ENCODE measurements around the gene IGSF1. TPM values are rescaled to one million over a fixed set of nuclear protein-coding genes. Genes with fewer than 3 reads are reported as not detected.

IGSF1 gene
- total and polyA plus RNA-seq, 9 of the 15 experiments (the other 6 are each of a cell fraction or from before 2014, with no cell fraction given), result 0.33 to 1.5 (median 1.0) TPM

DNA sequence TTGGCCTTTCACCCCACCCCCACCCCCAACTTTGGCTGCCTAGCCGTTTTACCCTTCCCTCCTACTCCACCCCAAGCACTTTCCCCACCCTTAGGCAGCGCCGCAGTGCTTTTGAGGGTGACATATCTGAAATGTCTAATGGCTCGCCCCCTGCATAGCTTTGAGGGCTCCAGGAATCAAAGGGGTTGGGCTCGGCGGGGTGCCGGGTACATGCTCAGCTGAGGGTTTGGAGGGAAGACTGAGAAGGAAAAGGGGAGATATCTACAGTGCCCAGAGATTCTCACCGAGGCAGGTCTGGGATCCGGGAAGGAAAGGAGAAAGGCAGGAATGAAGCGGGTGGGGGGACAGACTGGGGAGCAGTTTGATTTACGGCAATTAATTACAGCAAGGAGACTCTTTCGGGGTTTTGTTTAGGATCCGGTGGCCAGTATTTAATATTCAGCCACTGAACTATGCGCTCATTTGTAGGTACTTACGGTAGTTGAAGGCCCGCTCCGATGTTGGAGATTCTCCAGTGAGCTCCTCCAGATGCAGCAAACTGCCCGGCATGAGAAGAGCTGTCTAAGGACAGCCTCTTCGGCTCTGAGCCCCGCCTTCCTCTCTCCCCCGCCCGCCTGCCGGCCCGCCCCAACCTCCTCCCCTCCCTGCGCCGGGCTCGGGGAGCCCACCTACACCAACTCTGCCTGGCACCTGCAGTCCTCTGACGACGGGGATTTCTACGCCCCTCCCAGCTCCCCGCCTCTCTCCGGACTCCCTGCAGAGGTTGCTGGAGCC, at the start of gene IGSF1 (continued):
- TF ChIP-seq ZNF24 (IDR thresholded peaks at IDR 0.05) (no peak), ZNF3 (CRISPR knock-in tag; IDR thresholded peaks at IDR 0.05) (no peak), NR0B1 (IDR thresholded peaks at IDR 0.05; ENCODE audit: partially characterized antibody) (no peak), KDM5B (IDR thresholded peaks at IDR 0.05; ENCODE audit: insufficient replicate concordance, low read depth, low read length) (no peak), HMG20A (CRISPR knock-in tag; conservative IDR thresholded peaks at IDR 0.05) (no peak), SOX6 (IDR thresholded peaks at IDR 0.05) (no peak), ZNF384 (IDR thresholded peaks at IDR 0.05; ENCODE audit: low read depth, low read length) (no peak), PREB (CRISPR knock-in tag; IDR thresholded peaks at IDR 0.05) (no peak), CHD7 (IDR thresholded peaks at IDR 0.05; ENCODE audit: low read depth, low read length) (peak; percentile 91), SRF (CRISPR knock-in tag; IDR thresholded peaks at IDR 0.05) (no peak), NFIC (IDR thresholded peaks at IDR 0.05) (0 out of 2 replicates have a peak, but pooled peaks have one; percentile 9), RBM39 (optimal IDR thresholded peaks at IDR 0.05; ENCODE audit: low read depth, low read length) (no peak), TAL1 (IDR thresholded peaks at IDR 0.05) (no peak)
- TF ChIP-seq, protein P1, sequence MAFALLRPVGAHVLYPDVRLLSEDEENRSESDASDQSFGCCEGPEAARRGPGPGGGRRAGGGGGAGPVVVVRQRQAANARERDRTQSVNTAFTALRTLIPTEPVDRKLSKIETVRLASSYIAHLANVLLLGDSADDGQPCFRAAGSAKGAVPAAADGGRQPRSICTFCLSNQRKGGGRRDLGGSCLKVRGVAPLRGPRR (CRISPR knock-in tag; IDR thresholded peaks at IDR 0.05), result no peak

Data from K562 (cell line).